ENCODE data around the gene HOXC9. TPM values are rescaled to one million over a fixed set of nuclear protein-coding genes. Genes with fewer than 3 reads are reported as not detected.

The HOXC9 gene
- total RNA-seq, 2 experiments from 2014 or later, result not detected

GRCh38 chr12:53980104-53980801, 19.7 kb upstream of the HOXC9 start:
- Mint-ChIP-seq H3K36me3 (ENCODE audit: low read depth) (peaks cover 1% of the 10 kb centered on the region), H3K9me3 (no peaks in the 10 kb centered on the region), H3K4me3 (no peak overlapping the region), H3K4me1 (ENCODE audit: low read depth) (peaks cover 11% of the 10 kb centered on the region), H3K27ac (no peak overlapping the region), H3K27me3 (ENCODE audit: low read depth) (peaks cover 89% of the 10 kb centered on the region)
- intact Hi-C loops (cut with micrococcal nuclease), result no loop called here
- no peak for DNase-seq
- CTCF ChIA-PET, result no interaction called here

- H3K9me3 Mint-ChIP-seq, result no peaks in the 10 kb centered on the region
- peaks cover 88% of the 10 kb centered on the region for H3K27me3 Mint-ChIP-seq (ENCODE audit: low read depth)
- CTCF ChIA-PET, result no interaction called here
- H3K36me3 Mint-ChIP-seq (ENCODE audit: low read depth), result no peaks in the 10 kb centered on the region
- no peak overlapping the region for H3K27ac Mint-ChIP-seq
- intact Hi-C loops (cut with micrococcal nuclease), result no loop called here
- H3K4me3 Mint-ChIP-seq, result no peak overlapping the region
- no peak for DNase-seq
- peaks cover 10% of the 10 kb centered on the region for H3K4me1 Mint-ChIP-seq (ENCODE audit: low read depth)
Observed at GRCh38 chr12:53980802-53981496, 19.0 kb upstream of the HOXC9 start.

- CTCF ChIA-PET, result no interaction called here
- DNase-seq, result no peak
- intact Hi-C loops (cut with micrococcal nuclease), result no loop called here
- Mint-ChIP-seq H3K4me1 (ENCODE audit: low read depth) (peaks cover 13% of the 10 kb centered on the region), H3K27ac (no peak overlapping the region), H3K36me3 (ENCODE audit: low read depth) (no peaks in the 10 kb centered on the region), H3K27me3 (ENCODE audit: low read depth) (peaks cover 90% of the 10 kb centered on the region), H3K9me3 (no peaks in the 10 kb centered on the region), H3K4me3 (no peak overlapping the region)
Observed at GRCh38 chr12:53981634-53982565, 18.1 kb upstream of the HOXC9 start.

- peaks cover 90% of the 10 kb centered on the region for H3K27me3 Mint-ChIP-seq (ENCODE audit: low read depth)
- intact Hi-C loops (cut with micrococcal nuclease), result no loop called here
- no peak overlapping the region for H3K4me3 Mint-ChIP-seq
- H3K27ac Mint-ChIP-seq, result no peak overlapping the region
- H3K9me3 Mint-ChIP-seq, result no peaks in the 10 kb centered on the region
- no peak for DNase-seq
- H3K4me1 Mint-ChIP-seq (ENCODE audit: low read depth), result peaks cover 13% of the 10 kb centered on the region
- H3K36me3 Mint-ChIP-seq (ENCODE audit: low read depth), result no peaks in the 10 kb centered on the region
- CTCF ChIA-PET, result no interaction called here
Observed at GRCh38 chr12:53982648-53983567, 17.1 kb upstream of the HOXC9 start.

GRCh38 chr12:53983568-53983949, 16.4 kb upstream of the HOXC9 start:
- no peaks in the 10 kb centered on the region for H3K9me3 Mint-ChIP-seq
- peaks cover 14% of the 10 kb centered on the region for H3K4me1 Mint-ChIP-seq (ENCODE audit: low read depth)
- no peak overlapping the region for H3K4me3 Mint-ChIP-seq
- DNase-seq, result no peak
- peaks cover 91% of the 10 kb centered on the region for H3K27me3 Mint-ChIP-seq (ENCODE audit: low read depth)
- no peak overlapping the region for H3K27ac Mint-ChIP-seq
- CTCF ChIA-PET, result interaction anchor here (1.9 kb wide), 1 partner anchor 48 kb away, joined by 8 read pairs; no protein-coding TSS in a partner anchor
- no peaks in the 10 kb centered on the region for H3K36me3 Mint-ChIP-seq (ENCODE audit: low read depth)
- intact Hi-C loops (cut with micrococcal nuclease), result no loop called here

- intact Hi-C loops (cut with micrococcal nuclease), result loop anchor here (1.0 to 2.0 kb wide), 3 partner anchors 48 to 225 kb away; no protein-coding TSS in a partner anchor
- CTCF ChIA-PET, result interaction anchor here (1.0 to 4.9 kb wide), 6 partner anchors 14 to 238 kb away, joined by 3 to 38 read pairs (median 4); partner anchors contain the start of gene HOXC8
Observed at GRCh38 chr12:53983950-53984572, 15.9 kb upstream of the HOXC9 start.

GRCh38 chr12:53984901-53985691, 14.9 kb upstream of the HOXC9 start, which contains the start of gene HOXC10:
HOXC10 (plus strand) TSS chr12:53985146; CDS start chr12:53985260, 114 bp downstream.
- no peaks in the 10 kb centered on the region for H3K36me3 Mint-ChIP-seq (ENCODE audit: low read depth)
- H3K27me3 Mint-ChIP-seq (ENCODE audit: low read depth), result peaks cover 91% of the 10 kb centered on the region
- no peaks in the 10 kb centered on the region for H3K9me3 Mint-ChIP-seq
- no peak within 1 kb of the TSS for H3K27ac Mint-ChIP-seq
- intact Hi-C loops (cut with micrococcal nuclease), result loop anchor here (1.0 to 5.0 kb wide), 10 partner anchors 11 to 297 kb away; partner anchors contain the start of genes CBX5, HNRNPA1, HOXC12 and HOXC9
- peak; percentile 95 for DNase-seq
- CTCF ChIA-PET, result interaction anchor here (0.5 to 4.9 kb wide), 22 partner anchors 15 to 465 kb away, joined by 3 to 38 read pairs (median 3); partner anchors contain the start of genes HOXC8 and HOXC9
- H3K4me3 Mint-ChIP-seq, result peak within 1 kb of the TSS; percentile 38
- H3K4me1 Mint-ChIP-seq (ENCODE audit: low read depth), result peaks cover 28% of the 10 kb centered on the region

More at GRCh38 chr12:53983950-53984572, 15.9 kb upstream of the HOXC9 start:
- Mint-ChIP-seq H3K9me3 (no peaks in the 10 kb centered on the region), H3K27me3 (ENCODE audit: low read depth) (peaks cover 91% of the 10 kb centered on the region), H3K4me3 (no peak overlapping the region), H3K4me1 (ENCODE audit: low read depth) (peaks cover 17% of the 10 kb centered on the region), H3K27ac (no peak overlapping the region), H3K36me3 (ENCODE audit: low read depth) (no peaks in the 10 kb centered on the region)
- no peak for DNase-seq

- no peaks in the 10 kb centered on the region for H3K9me3 Mint-ChIP-seq
- H3K4me1 Mint-ChIP-seq (ENCODE audit: low read depth), result peaks cover 33% of the 10 kb centered on the region
- intact Hi-C loops (cut with micrococcal nuclease), result loop anchor here (1.0 to 5.0 kb wide), 9 partner anchors 11 to 297 kb away; partner anchors contain the start of genes CBX5, HNRNPA1, HOXC12 and HOXC9
- no peak overlapping the region for H3K27ac Mint-ChIP-seq
- H3K36me3 Mint-ChIP-seq (ENCODE audit: low read depth), result no peaks in the 10 kb centered on the region
- peak overlapping the region; percentile 38 for H3K4me3 Mint-ChIP-seq
- peaks cover 91% of the 10 kb centered on the region for H3K27me3 Mint-ChIP-seq (ENCODE audit: low read depth)
- no peak for DNase-seq
- CTCF ChIA-PET, result interaction anchor here (0.5 to 4.9 kb wide), 11 partner anchors 14 to 465 kb away, joined by 3 to 38 read pairs (median 5); partner anchors contain the start of genes HOXC8 and HOXC9
Observed at GRCh38 chr12:53985692-53985993, 14.3 kb upstream of the HOXC9 start.

- CTCF ChIA-PET, result interaction anchor here (0.5 to 4.9 kb wide), 10 partner anchors 12 to 464 kb away, joined by 3 to 38 read pairs (median 4); partner anchors contain the start of genes HOXC8 and HOXC9
- H3K9me3 Mint-ChIP-seq, result no peaks in the 10 kb centered on the region
- peaks cover 91% of the 10 kb centered on the region for H3K27me3 Mint-ChIP-seq (ENCODE audit: low read depth)
- intact Hi-C loops (cut with micrococcal nuclease), result loop anchor here (1.0 to 5.0 kb wide), 9 partner anchors 10 to 296 kb away; partner anchors contain the start of genes CBX5, HNRNPA1, HOXC12 and HOXC9
- peaks cover 33% of the 10 kb centered on the region for H3K4me1 Mint-ChIP-seq (ENCODE audit: low read depth)
- no peaks in the 10 kb centered on the region for H3K36me3 Mint-ChIP-seq (ENCODE audit: low read depth)
- no peak overlapping the region for H3K4me3 Mint-ChIP-seq
- DNase-seq, result no peak
- H3K27ac Mint-ChIP-seq, result no peak overlapping the region
Observed at GRCh38 chr12:53985994-53986685, 13.8 kb upstream of the HOXC9 start.
